ENCODE measurements around the gene CPSF7. TPM values are rescaled to one million over a fixed set of nuclear protein-coding genes. Genes with fewer than 3 reads are reported as not detected.

CPSF7 gene
- total and polyA plus RNA-seq, 4 donors = 12.5 to 23.7 (median 22.2) TPM

GRCh38 chr11:61392981-61393595 is 36.7 kb downstream of the CPSF7 start:
- TF ChIP-seq HNF4A (conservative IDR thresholded peaks at IDR 0.05) = no peak
- TF ChIP-seq TAF1 (conservative IDR thresholded peaks at IDR 0.05) = no peak
- TF ChIP-seq HNF4G (IDR thresholded peaks at IDR 0.05) = no peak
- TF ChIP-seq FOXA2 (IDR thresholded peaks at IDR 0.05) = no peak
- TF ChIP-seq ZBTB33 (IDR thresholded peaks at IDR 0.05) = no peak
- no peak for TF ChIP-seq GABPA (IDR thresholded peaks at IDR 0.05 in 1 of 2, conservative IDR thresholded peaks at IDR 0.05 in 1 of 2)
- TF ChIP-seq RXRA (IDR thresholded peaks at IDR 0.05) = no peak
- no peak for TF ChIP-seq REST (IDR thresholded peaks at IDR 0.05)
- no peak for TF ChIP-seq MAX (IDR thresholded peaks at IDR 0.05)
- no peak for TF ChIP-seq SP1 (IDR thresholded peaks at IDR 0.05)
- no peak for TF ChIP-seq NR2F2 (IDR thresholded peaks at IDR 0.05)
- no peak for TF ChIP-seq ATF3 (IDR thresholded peaks at IDR 0.05)
- no peak for TF ChIP-seq CTCF (IDR thresholded peaks at IDR 0.05; ENCODE audit: low read depth, low read length, missing input control)
- no peak for TF ChIP-seq JUND (IDR thresholded peaks at IDR 0.05)
- no peak for TF ChIP-seq RAD21 (IDR thresholded peaks at IDR 0.05)
- no peak for TF ChIP-seq FOXA1 (IDR thresholded peaks at IDR 0.05)
- no peak for TF ChIP-seq YY1 (IDR thresholded peaks at IDR 0.05)
- no peak for TF ChIP-seq EGR1 (IDR thresholded peaks at IDR 0.05; ENCODE audit: low read depth in 2 of 2)
- H3K9me3 ChIP-seq (ENCODE audit: control insufficient read depth in 4 of 4, low read length in 3 of 4) = no peaks in the 10 kb centered on the region

More at GRCh38 chr11:61392981-61393595, 36.7 kb downstream of the CPSF7 start:
- no peaks in the 10 kb centered on the region for H3K27me3 ChIP-seq (ENCODE audit: control insufficient read depth in 4 of 4, insufficient read depth in 4 of 4, low read length in 3 of 4)
- peaks cover 2 to 15% (median 11%) of the 10 kb centered on the region in 4 donors for H3K4me1 ChIP-seq (ENCODE audit: control insufficient read depth in 4 of 4, insufficient read depth in 4 of 4, low read length in 3 of 4)
- H3K9ac ChIP-seq (ENCODE audit: low read depth in 1 of 2, low read length in 2 of 2) = peak overlapping the region; percentile 53 to 66
- WGBS = 6% methylated on average over 15 of the region's 15 CpGs
- DNase-seq (ENCODE audit: low spot score) = no peak
- H3K27ac ChIP-seq (ENCODE audit: low read depth in 1 of 2, low read length in 2 of 2) = peak overlapping the region; percentile 49 to 63
- H3K4me3 ChIP-seq (ENCODE audit: low read depth in 1 of 3, low read length in 3 of 3) = peak overlapping the region; percentile 81 to 90 (median 87)
- H3K36me3 ChIP-seq (ENCODE audit: control insufficient read depth in 4 of 4, insufficient read depth in 3 of 4, low read depth in 1 of 4, low read length in 3 of 4) = peaks cover 3 to 10% (median 8%) of the 10 kb centered on the region in 4 donors

Measured in liver (tissue), 9 donors.